Measurements from ENCODE around the gene DOCK8.

DOCK8 gene

DNA sequence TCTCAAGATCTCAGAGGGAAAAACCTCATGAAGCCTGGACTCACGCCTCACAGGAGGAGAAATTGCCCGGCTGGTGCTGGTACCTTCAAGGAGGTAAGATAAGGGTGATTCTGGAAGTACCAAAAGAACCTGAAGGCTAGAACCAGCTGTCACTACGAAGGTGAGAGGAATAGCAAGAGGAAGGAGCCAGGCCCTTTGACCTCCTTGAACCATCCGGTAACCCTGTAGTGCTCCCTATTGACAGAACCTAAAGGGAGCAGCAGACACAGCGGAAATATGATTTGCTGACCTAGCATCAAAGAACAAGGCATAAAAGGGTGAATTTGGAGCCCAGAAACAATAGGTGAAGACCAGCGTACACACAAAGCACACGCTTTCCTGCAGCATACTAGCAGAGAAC lies 92.2 kb downstream of the DOCK8 start:
- no peak for DNase-seq (ENCODE audit: low read depth, low spot score)

DNA sequence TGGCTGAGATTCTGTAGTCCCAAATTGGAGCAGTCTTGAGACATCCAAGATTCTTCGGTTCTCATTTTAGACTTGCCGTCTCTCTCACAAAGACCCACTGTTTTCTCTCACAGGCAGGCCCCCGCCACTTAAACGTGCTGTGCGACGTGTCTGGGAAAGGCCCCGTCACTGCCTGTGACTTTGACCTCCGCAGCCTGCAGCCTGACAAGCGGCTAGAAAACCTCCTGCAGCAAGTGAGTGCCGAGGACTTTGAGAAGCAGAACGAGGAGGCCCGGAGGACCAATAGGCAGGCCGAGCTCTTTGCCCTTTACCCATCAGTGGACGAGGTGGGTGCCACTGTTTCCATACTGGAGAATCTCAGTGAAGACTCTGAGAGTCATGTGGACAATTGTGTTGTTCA lies 97.2 kb downstream of the DOCK8 start:
- DNase-seq (ENCODE audit: low read depth, low spot score) = no peak

- no peak for DNase-seq (ENCODE audit: low read depth, low spot score)
These were observed 98.1 kb downstream of the DOCK8 start for GRCh38 chr9:312596-313320.

GRCh38 chr9:316382-316965 lies 101.8 kb downstream of the DOCK8 start:
- no peak for DNase-seq (ENCODE audit: low read depth, low spot score)

- no peak for DNase-seq (ENCODE audit: low read depth, low spot score)
These were observed 104.0 kb downstream of the DOCK8 start for GRCh38 chr9:318646-319045.

DNA sequence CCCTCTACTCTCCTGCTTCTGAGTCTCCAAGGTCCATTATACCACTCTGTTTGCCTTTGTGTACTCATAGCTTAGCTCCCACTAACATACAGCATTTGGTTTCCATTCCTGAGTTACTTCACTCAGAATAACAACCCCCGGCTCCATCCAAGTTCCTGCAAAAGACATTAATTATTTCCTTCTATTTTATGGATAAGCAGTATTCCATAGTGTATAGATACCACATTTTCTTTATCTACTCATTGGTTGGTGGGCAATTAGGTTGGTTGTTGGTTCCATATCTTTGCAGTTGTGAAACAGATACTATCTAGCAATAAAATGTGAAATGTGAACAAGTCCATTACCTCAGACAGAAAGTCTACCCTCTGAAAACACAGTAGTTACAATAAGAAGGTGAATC lies 110.3 kb downstream of the DOCK8 start:
- DNase-seq (ENCODE audit: low read depth, low spot score) = no peak

DNA sequence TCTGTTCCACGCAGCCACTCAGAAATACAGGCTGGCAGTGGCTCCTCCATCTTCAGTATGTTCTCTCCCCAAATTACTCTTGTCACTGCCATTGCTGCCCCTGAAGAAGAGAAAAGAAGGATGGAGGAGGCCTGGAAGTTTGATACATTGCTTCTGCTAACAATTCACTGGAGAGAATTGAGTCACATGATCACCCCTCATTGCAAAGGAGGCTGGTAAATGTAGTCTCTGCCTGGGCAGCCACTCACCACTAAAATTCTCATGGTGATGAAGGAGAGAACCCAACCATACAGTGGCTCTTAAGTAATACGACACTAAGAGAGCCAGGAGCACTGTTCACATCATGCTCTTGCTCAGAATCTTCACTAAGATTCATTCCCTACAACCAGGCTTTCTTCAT lies 112.0 kb downstream of the DOCK8 start:
- no peak for DNase-seq (ENCODE audit: low read depth, low spot score)

DNA sequence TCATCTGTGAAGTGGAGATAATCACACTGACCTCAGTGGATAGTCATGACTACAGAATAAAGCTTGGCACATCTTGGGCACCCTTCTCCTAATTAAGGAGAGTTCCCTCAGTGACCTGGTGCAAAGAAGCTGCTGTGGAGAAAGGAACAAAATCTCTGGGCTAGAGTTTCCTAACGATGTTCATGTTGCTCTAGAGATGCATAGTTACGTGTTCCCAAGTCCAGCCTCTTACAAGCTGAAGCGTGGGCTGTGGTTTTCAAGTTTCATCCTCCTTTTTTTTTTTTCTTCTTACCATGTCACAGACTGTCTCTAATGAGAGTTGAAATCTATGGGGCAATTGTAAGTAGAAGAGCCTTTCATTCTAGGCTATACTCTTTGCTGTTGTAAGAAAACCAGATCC lies 113.8 kb downstream of the DOCK8 start:
- no peak for DNase-seq (ENCODE audit: low read depth, low spot score)

GRCh38 chr9:331197-331596 lies 116.5 kb downstream of the DOCK8 start:
- DNase-seq (ENCODE audit: low read depth, low spot score) = no peak

DNA sequence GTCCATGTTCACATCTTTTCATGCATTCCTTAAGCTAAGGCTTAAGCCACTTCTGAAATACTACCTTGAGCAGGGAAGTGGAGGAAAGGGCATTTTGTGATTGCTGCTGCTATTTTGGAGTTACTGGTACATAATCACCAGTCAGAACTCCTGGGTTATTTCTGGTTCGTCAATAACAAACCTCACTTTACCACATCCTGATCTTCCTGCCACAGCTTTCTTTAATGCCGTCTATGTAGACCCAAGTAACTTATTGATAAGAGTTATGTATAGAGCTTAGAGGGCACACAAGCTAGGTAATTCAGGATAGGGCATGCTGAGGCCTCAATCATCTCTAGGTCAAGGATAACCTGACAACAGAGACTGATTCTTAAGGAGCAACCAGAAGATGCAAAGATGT lies 120.7 kb downstream of the DOCK8 start:
- no peak for DNase-seq (ENCODE audit: low read depth, low spot score)

GRCh38 chr9:336039-336438 lies 121.4 kb downstream of the DOCK8 start:
- DNase-seq (ENCODE audit: low read depth, low spot score) = peak; percentile 30

DNA sequence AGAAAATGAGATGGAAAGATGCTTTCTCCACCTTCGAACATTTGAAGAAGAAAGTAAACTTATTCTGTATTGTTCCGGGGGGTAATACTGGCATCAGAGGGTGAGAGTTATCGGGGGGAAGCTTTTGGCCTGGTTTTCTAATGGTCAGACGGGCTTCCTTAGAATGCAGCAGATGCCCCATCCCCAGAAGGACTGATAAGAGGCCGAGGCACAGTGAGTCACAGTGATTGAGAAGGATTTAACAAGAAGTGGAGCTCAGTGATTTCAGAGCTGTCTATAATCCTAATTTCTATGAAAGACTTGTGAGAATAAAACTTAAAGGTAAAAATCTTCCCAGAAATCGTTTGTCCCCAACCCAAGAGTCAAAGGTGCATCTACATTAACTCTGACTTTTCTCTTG lies 123.9 kb downstream of the DOCK8 start:
- no peak for DNase-seq (ENCODE audit: low read depth, low spot score)

GRCh38 chr9:341634-342421 lies 127.2 kb downstream of the DOCK8 start:
- no peak for DNase-seq (ENCODE audit: low read depth, low spot score)

GRCh38 chr9:343773-344172 lies 129.1 kb downstream of the DOCK8 start:
- no peak for DNase-seq (ENCODE audit: low read depth, low spot score)

DNA sequence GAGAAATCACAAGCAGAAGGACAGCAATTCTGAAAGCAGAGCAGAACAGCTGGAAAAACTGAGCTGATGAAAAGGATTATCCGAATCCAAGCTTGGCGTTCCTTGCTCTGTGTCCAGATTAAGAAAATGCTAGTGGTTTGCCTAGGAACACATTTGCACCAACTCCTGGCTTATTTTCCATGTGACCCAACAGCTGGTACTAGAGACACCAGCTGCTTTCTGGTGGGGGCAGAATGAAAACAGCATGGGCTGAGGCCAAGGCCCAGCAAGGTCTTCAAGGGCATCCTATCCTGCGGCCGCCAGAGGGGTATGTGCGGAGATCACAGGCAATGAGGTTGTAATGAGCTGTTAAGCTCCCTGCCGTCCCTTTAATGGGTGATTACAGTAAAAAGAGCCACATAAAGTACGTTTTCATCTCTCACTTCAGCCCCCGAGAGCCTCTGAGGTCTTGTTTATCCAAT lies 131.5 kb downstream of the DOCK8 start:
- peak; percentile 14 for DNase-seq (ENCODE audit: low read depth, low spot score)

DNA sequence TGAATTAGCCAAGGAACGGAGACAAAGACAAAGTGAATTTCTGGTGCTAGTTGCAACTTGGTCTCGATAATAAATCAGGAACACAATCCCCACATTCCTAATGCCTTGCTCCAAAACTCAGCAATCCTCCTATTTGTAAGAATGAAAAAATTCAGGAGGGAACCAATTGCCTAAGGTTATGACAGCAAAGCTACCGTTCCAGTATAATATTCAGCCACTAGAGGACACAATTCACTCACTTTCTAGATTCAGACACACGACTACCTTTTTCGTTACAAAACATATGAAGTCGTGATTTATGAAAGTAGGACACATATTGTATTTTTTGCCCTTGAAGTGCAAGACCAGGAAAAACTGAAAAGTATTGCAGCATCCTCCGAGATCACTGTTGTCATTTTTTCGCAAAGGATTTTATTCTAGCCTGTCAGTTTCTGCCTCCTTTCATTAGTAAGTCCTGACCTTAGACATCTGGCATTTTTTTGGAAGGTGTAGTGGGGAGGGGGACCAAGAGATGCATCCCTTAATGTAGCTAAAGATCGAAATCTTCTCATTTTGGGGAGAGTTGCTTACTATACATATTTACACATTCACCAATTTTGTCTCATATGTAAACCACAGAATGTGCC lies 133.1 kb downstream of the DOCK8 start:
- DNase-seq (ENCODE audit: low read depth, low spot score) = no peak

GRCh38 chr9:350384-350783 lies 135.7 kb downstream of the DOCK8 start:
- DNase-seq (ENCODE audit: low read depth, low spot score) = no peak

DNA sequence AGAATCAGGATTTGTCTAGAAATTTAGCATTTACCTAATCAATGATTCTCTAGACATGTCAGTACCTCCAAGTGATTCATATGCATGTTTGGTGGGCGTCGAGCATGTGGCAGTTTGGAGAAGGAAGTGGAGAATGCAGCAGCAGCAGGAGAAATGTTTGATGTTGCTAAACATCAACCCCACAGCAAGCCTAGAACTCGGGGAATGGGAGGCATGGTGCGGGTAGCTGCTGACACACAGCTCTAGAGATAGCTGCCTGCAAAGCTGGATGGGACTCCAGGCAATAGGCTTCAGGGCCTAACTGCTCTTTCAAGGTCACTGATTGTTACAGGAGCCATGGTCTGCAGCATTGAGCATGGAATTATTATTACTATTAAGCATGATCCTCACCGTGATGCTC lies 137.3 kb downstream of the DOCK8 start:
- no peak for DNase-seq (ENCODE audit: low read depth, low spot score)

DNA sequence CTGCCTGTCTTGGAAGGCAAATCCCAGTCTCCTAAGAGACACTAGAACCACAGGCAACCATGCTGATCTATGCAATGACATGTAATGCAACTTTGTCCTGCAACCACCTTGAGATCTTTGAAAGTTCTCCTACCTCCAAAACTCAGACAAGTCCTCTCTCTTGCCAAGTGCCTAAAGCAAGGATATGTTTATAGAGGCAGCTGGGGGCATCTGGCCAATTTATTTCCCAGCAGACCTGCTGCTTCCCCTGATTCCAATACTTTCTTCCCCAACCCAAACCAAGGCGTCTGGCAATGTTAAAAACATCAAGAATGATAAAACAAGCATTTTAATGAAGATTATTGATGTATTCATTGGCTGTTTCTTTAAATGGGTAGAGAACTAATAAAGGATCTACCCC lies 138.4 kb downstream of the DOCK8 start:
- no peak for DNase-seq (ENCODE audit: low read depth, low spot score)

DNA sequence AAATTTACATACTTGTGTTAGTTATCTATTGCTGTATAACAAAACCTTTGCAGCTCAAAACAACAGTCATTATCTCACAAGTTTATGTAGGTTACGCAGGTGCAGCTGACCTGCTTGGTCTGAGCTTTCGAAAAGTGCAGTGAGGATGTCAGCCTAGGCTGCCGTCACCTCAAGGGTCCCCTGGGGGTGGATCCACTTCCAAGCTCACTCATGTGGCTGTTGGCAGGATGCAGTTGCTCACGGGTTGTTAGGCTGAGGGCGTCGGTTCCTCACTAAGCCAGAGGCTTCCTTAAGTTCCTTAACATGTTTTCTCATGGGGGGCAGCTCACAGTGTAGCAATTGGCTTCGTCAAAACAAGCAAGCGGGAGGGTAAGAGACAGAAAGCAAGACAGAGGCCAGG lies 139.8 kb downstream of the DOCK8 start:
- no peak for DNase-seq (ENCODE audit: low read depth, low spot score)

DNA sequence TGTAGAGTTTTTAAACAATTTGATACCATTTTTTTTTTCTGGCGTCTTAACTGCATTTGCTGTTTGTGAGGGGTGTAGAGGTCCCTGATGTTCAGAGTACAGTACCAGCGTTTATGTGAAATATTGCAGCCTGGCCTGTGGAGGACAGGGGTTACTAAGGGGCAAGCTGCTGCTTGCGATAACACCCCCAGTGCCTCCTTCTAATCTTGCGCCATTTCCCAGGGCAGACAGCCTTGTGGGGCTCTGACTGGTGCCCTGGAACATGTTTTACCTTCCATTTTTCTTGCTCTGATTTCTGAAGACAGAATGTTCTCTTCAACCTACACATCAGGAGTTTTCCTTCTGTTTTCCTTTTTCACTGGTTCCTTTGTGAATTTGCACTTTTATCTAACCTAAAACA lies 142.9 kb downstream of the DOCK8 start:
- no peak for DNase-seq (ENCODE audit: low read depth, low spot score)

- DNase-seq (ENCODE audit: low read depth, low spot score) = no peak
These were observed 148.1 kb downstream of the DOCK8 start for GRCh38 chr9:362561-363273.

All from ELF-1 (cell line).